ENCODE results near the gene RTP3.

GRCh38 chr3:46500656-46501635 is 3.2 kb downstream of the RTP3 start:
- TF ChIP-seq POLR2A (IDR thresholded peaks at IDR 0.05), result no peak
- no peak for TF ChIP-seq CTCF (IDR thresholded peaks at IDR 0.05)
- TF ChIP-seq EP300 (IDR thresholded peaks at IDR 0.05), result no peak

Measured in sigmoid colon (tissue), 4 donors.